Stomach smooth muscle (tissue), 2 donors: Measurements from ENCODE around the gene SMIM44.
"Not testable (repeated sequence)": the region's sequence is repeated elsewhere in the genome, so short reads cannot be mapped to it uniquely, and the experiment has no call there.

ENCODE experiments used
- H3K27ac ChIP-seq: one replicate; pipeline ENCODE4 v1.7.0; 2013; ENCODE audit warnings: mild to moderate bottlenecking, low read length, inconsistent platforms
- H3K27me3 ChIP-seq, 2 donors: one replicate each; pipeline ENCODE4 v1.7.0; 2013; ENCODE audit warnings: low read length in 2 of 2; ENCODE audit not compliant: insufficient read depth in 2 of 2, control insufficient read depth in 1 of 2
- H3K36me3 ChIP-seq, 2 donors: one replicate each; pipeline ENCODE4 v1.7.0; 2013; ENCODE audit warnings: low read length in 2 of 2; ENCODE audit not compliant: control insufficient read depth in 2 of 2, insufficient read depth in 2 of 2
- H3K4me1 ChIP-seq: one replicate; pipeline ENCODE4 v1.7.0; 2013; ENCODE audit warnings: low read length; ENCODE audit not compliant: control insufficient read depth, insufficient read depth
- H3K4me3 ChIP-seq, 2 donors: one replicate each; pipeline ENCODE4 v1.7.0; 2013; ENCODE audit warnings: low read length in 2 of 2
- H3K9ac ChIP-seq, 2 donors: one replicate each; pipeline ENCODE4 v1.7.0; 2013; ENCODE audit warnings: low read length in 2 of 2, mild to moderate bottlenecking in 1 of 2
- H3K9me3 ChIP-seq, 2 donors: one replicate each; pipeline ENCODE4 v1.7.0; 2013; ENCODE audit warnings: low read length in 2 of 2; ENCODE audit not compliant: control insufficient read depth in 2 of 2
- donor health status: healthy.
- donor health status: Pancreatic carcinoma.

The SMIM44 gene

GRCh38 chr19:3455393-3455955, 27.8 kb downstream of the SMIM44 start:
- Histone ChIP-seq H3K9me3 (no peaks in the 10 kb centered on the region), H3K9ac (no peak overlapping the region), H3K27me3 (no peaks in the 10 kb centered on the region), H3K4me1 (peaks cover 41% of the 10 kb centered on the region), H3K36me3 (peaks cover 33 to 34% of the 10 kb centered on the region in 2 donors), H3K4me3 (no peak overlapping the region), H3K27ac (peak overlapping the region; percentile 6)

GRCh38 chr19:3454656-3455392, 28.4 kb downstream of the SMIM44 start:
- H3K36me3 ChIP-seq = peaks cover 33 to 36% of the 10 kb centered on the region in 2 donors
- peaks cover 35% of the 10 kb centered on the region for H3K4me1 ChIP-seq
- peak overlapping the region; percentile 6 for H3K27ac ChIP-seq
- H3K9ac ChIP-seq = no peak overlapping the region
- no peaks in the 10 kb centered on the region for H3K27me3 ChIP-seq
- no peaks in the 10 kb centered on the region for H3K9me3 ChIP-seq
- H3K4me3 ChIP-seq = no peak overlapping the region

- no peaks in the 10 kb centered on the region for H3K9me3 ChIP-seq
- peaks cover 25% of the 10 kb centered on the region for H3K4me1 ChIP-seq
- peaks cover 37 to 40% of the 10 kb centered on the region in 2 donors for H3K36me3 ChIP-seq
- peak overlapping the region; percentile 31 for H3K27ac ChIP-seq
- H3K27me3 ChIP-seq = no peaks in the 10 kb centered on the region
- H3K9ac ChIP-seq = no peak overlapping the region
- no peak overlapping the region for H3K4me3 ChIP-seq
Measured at GRCh38 chr19:3453840-3454239, 29.4 kb downstream of the SMIM44 start.

GRCh38 chr19:3452942-3453214, 30.4 kb downstream of the SMIM44 start:
- peak overlapping the region; percentile 24 for H3K27ac ChIP-seq
- H3K36me3 ChIP-seq = peaks cover 40 to 43% of the 10 kb centered on the region in 2 donors
- not testable (repeated sequence) for H3K4me3 ChIP-seq, H3K9me3 ChIP-seq, H3K9ac ChIP-seq, H3K27me3 ChIP-seq
- H3K4me1 ChIP-seq = peaks cover 16% of the 10 kb centered on the region

- peak overlapping the region; percentile 24 for H3K27ac ChIP-seq
Measured at GRCh38 chr19:3452171-3452941, 30.9 kb downstream of the SMIM44 start.

GRCh38 chr19:3451451-3451866, 31.8 kb downstream of the SMIM44 start:
- no peaks in the 10 kb centered on the region for H3K9me3 ChIP-seq
- peak overlapping the region; percentile 69 for H3K27ac ChIP-seq
- peak overlapping the region in 1 of 2 donors; percentile 32 for H3K9ac ChIP-seq
- H3K27me3 ChIP-seq = no peaks in the 10 kb centered on the region
- no peak overlapping the region for H3K4me3 ChIP-seq
- H3K36me3 ChIP-seq = peaks cover 40% of the 10 kb centered on the region in 2 donors
- peaks cover 4% of the 10 kb centered on the region for H3K4me1 ChIP-seq

More at GRCh38 chr19:3452171-3452941, 30.9 kb downstream of the SMIM44 start:
- Histone ChIP-seq H3K9ac (no peak overlapping the region), H3K4me1 (peaks cover 11% of the 10 kb centered on the region), H3K4me3 (no peak overlapping the region), H3K27me3 (no peaks in the 10 kb centered on the region), H3K36me3 (peaks cover 40 to 43% of the 10 kb centered on the region in 2 donors), H3K9me3 (no peaks in the 10 kb centered on the region)

GRCh38 chr19:3450796-3451411, 32.3 kb downstream of the SMIM44 start:
- Histone ChIP-seq H3K9ac (no peak overlapping the region), H3K27ac (peak overlapping the region; percentile 69), H3K9me3 (no peaks in the 10 kb centered on the region), H3K36me3 (peaks cover 42 to 44% of the 10 kb centered on the region in 2 donors), H3K27me3 (no peaks in the 10 kb centered on the region), H3K4me3 (no peak overlapping the region), H3K4me1 (peaks cover 9% of the 10 kb centered on the region)

GRCh38 chr19:3448616-3449334, 34.5 kb downstream of the SMIM44 start:
- H3K27ac ChIP-seq = no peak overlapping the region

GRCh38 chr19:3446657-3447056, 36.6 kb downstream of the SMIM44 start:
- H3K4me3 ChIP-seq, H3K27me3 ChIP-seq, H3K27ac ChIP-seq, H3K9ac ChIP-seq, H3K9me3 ChIP-seq: not testable (repeated sequence)
- H3K4me1 ChIP-seq = peaks cover 35% of the 10 kb centered on the region
- H3K36me3 ChIP-seq = peaks cover 24 to 27% of the 10 kb centered on the region in 2 donors

More at GRCh38 chr19:3448616-3449334, 34.5 kb downstream of the SMIM44 start:
- no peaks in the 10 kb centered on the region for H3K9me3 ChIP-seq
- no peak overlapping the region for H3K4me3 ChIP-seq
- H3K36me3 ChIP-seq = peaks cover 34 to 35% of the 10 kb centered on the region in 2 donors
- H3K27me3 ChIP-seq = no peaks in the 10 kb centered on the region
- H3K9ac ChIP-seq = no peak overlapping the region
- peaks cover 27% of the 10 kb centered on the region for H3K4me1 ChIP-seq

- H3K36me3 ChIP-seq = peaks cover 19 to 27% of the 10 kb centered on the region in 2 donors
- no peak overlapping the region for H3K9ac ChIP-seq
- H3K4me3 ChIP-seq = peak overlapping the region; percentile 1 to 40
Measured at GRCh38 chr19:3444695-3445234, 38.5 kb downstream of the SMIM44 start.

More at GRCh38 chr19:3444695-3445234, 38.5 kb downstream of the SMIM44 start:
- H3K27ac ChIP-seq = peak overlapping the region; percentile 24
- H3K4me1 ChIP-seq = peaks cover 35% of the 10 kb centered on the region
- H3K27me3 ChIP-seq = no peaks in the 10 kb centered on the region
- no peaks in the 10 kb centered on the region for H3K9me3 ChIP-seq
